ENCODE data around the gene MR1.

MR1 gene

DNA sequence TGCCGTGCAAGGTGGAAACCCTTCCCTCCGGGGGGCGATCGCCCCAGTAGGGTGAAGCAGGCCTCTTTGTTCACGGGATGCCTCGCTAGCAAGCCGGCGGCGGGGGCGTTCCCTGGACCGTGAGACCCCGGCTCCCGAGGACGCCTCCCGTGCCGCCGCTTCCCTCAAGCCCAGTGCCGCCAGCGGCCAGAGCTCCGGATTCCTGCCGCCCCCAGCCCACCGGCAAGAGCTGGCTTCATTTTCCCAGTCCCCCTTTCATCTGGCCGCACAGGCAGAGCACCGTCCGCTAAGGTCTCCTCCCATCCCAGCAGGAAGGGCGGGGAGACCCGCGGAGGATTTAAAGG lies 71.0 kb downstream of the MR1 start:
- in situ Hi-C loops (cut with MboI; ENCODE audit: low sequenced_read_pairs) = no loop called here

DNA sequence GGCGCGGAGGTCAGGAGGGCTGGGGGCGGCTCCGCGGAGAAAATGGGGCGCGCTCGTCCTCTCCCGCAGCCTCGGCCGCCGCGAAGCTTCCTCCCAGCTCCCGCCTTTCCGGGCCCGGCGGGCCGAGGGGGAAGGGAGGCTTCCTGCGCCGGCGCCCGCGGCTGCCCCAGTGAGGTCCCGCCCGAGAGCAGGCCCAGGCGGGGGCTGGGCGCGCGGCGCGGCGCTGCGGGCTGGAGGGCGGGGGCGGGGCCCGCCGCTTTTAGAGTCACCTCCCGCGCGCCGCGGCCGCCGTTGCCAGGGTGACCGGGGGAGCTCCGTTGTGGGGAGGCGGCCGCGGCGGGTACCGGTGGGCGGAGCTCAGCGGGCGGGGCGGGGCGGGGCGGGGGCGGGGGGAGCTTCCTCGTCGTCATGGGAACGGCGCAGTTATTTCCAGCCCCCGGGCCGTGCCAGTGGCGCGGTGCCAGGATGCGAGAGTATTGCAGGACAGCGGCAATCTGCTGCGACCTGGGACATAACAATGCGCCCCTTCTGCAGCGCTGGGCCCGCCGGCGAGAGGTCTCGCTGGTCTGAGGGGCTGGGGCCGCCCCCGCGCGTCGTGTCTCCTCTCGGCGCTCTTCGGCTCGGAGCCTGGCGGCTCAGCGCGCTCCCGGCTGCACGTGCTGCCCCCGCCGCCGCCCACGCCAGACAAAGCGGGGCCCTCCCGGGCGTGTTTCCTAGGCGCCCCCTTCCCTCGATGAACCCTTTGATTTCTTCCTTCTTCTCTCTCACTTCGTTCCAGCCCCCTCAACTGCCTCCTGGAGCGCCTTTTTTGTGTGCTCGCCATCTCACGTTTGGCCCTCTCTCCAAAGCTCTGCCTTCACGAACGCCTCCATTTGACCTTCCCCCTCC lies 71.6 kb downstream of the MR1 start:
- in situ Hi-C loops (cut with MboI; ENCODE audit: low sequenced_read_pairs) = no loop called here

DNA sequence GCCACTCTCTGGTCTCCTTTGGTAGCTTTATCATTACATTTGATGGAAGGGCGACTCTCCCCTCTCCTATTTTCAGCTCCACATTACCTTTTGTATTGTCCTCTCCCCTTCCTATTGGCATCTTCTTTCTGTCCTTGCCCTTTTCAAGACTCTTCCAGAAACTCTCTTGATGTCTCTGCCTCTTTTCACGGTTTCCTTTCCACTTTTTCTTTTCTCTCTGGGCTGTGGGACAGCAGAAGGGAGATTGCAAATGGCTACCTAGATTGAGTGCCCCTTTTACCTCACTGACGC lies 72.2 kb downstream of the MR1 start:
- in situ Hi-C loops (cut with MboI; ENCODE audit: low sequenced_read_pairs) = no loop called here

DNA sequence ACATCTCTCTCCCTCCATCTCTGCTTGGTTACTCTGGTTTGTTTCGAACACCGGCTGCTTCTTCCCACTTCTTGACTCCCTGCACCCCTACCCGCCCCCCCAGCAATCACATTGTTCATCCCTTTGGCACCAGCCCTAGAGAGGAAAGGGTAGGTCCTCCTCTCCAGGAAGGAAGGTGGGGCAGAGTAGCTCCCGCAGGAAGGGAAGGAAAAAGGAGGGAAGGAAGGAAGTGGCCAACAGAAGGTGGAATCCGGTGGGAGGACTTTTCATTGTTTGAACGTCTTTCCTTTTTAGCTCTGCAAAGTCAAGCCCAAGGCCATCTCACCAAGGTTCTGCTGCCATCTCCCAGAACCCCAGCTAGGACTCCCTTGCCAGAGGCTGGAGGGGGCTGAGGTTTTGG lies 72.7 kb downstream of the MR1 start:
- in situ Hi-C loops (cut with MboI; ENCODE audit: low sequenced_read_pairs) = no loop called here

DNA sequence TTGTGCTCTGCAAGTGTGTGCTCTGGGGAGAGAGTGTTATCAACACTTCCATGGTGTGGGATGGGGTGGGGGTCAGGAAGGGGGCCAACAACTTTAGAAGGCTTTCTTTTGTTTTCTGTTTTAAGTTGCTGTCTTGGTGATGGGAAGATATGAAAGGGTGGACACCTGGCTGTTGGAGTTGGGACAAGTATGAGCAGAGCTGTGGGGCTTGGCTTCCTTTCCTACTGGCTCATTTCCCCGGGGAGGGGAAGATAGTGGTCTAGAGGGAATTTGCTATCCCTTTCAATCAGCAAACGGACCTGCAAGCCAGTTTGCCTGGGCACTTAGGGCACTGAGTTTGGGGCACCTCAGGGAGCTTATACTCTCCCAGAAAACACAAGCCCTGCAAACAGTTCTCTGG lies 73.9 kb downstream of the MR1 start:
- in situ Hi-C loops (cut with MboI; ENCODE audit: low sequenced_read_pairs) = no loop called here

DNA sequence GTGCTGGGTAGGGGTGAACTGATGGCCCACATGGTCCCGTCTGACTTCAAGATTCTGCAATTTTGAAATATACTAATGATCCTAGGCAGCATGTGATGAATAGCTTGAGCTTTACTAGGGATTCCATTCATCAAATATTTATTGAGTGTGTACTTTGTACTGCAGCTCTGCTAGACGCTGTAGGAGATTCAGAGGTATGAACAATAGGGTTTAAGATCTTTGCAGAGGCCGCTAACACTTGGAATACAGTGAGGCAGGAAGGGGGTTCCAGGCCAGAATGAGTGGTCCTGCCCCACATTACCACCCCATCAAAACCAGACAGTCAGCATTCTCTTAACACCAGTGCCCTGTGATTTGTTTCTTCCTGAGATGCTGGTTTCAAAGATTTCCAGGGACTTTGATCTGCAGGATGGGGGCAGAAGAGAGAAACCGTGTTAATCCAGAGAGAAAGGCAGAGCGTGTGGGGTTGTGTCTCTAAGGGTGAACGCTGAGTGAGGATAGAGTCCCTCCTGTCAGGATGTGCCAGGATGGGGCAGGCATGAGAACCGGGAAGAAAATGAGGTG lies 74.6 kb downstream of the MR1 start:
- in situ Hi-C loops (cut with MboI; ENCODE audit: low sequenced_read_pairs) = no loop called here

DNA sequence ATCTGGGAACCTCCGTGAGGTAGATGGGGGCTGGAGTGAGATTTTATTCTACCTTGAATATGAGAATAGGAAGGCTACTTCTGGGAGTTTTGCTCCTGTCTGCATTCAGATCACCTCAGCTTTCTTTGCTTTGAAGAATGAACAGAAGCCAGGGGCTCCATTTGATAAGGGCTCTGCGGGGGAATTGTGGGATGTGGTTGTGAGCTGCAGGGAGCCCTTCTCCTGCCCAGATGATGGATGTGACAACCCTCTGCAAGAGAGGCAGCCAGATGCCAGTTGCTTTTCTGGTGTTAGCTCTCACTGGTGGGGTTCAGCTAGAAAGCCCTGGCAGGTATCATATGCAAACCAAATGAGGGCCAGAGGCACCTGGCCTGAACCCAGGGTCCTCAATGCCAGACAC lies 76.2 kb downstream of the MR1 start:
- in situ Hi-C loops (cut with MboI; ENCODE audit: low sequenced_read_pairs) = no loop called here

Measured in HL-60/S4 (cell line).